Activated CD8-positive, alpha-beta memory T cell treated with anti-CD3 and anti-CD28 coated beads for 36 hours (primary cell): ENCODE measurements around the gene SASH1. TPM values are rescaled to one million over a fixed set of nuclear protein-coding genes. Genes with fewer than 3 reads are reported as not detected.

ENCODE experiments used
- CTCF ChIA-PET: fragments of 350-600 bp; sonication (Branson Sonifier 250); formaldehyde crosslinking; loops from one replicate; lab custom pipeline; 2021; ENCODE audit warnings: antibody characterized with exemption; lab: Charles Lee
- POLR2A ChIA-PET: fragments of 350-600 bp; sonication (Branson Sonifier 250); formaldehyde crosslinking; loops from one replicate; lab custom pipeline; 2021; ENCODE audit warnings: antibody characterized with exemption; lab: Charles Lee
- total RNA-seq, 2 experiments: library from RNA; stranded (reverse); gene quantifications; one replicate each; pipeline ENCODE4 v1.2.3, GENCODE V29; 2021

SASH1 gene
- total RNA-seq, 2 experiments from 2014 or later: 1.0 to 1.2 TPM

DNA sequence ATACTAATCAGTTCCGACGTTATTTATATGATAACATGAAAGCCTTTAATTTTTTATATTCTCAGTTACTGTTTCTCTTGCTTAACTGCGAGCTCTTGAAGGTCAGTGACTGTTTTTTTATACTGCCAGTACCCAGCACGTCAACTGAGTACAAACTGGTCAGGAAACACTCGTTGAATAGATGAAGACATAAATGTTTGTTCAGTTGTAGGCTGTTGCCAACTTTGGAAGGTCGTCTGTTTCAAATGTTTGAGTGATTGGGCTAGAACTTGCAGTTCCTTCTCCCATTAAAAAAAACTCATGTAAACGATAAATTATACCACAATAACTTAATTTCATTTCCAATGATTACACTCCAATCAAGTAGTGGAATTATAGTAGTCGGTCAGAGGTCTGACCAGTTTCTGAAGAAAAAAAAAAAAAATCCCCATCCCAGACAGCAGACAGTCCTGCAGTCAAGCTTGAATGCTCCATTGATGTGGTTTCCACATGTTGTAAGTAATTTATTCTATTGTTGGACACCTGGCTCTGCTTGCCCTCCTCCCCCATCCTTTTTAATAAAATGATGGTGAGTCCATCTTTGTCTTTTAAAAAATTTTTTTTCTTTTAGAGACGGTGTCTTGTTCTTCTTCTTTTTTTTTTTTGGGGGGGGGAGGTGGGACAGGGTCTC lies 81.1 kb downstream of the SASH1 start:
- ChIA-PET CTCF (no interaction called here), POLR2A (no interaction called here)

DNA sequence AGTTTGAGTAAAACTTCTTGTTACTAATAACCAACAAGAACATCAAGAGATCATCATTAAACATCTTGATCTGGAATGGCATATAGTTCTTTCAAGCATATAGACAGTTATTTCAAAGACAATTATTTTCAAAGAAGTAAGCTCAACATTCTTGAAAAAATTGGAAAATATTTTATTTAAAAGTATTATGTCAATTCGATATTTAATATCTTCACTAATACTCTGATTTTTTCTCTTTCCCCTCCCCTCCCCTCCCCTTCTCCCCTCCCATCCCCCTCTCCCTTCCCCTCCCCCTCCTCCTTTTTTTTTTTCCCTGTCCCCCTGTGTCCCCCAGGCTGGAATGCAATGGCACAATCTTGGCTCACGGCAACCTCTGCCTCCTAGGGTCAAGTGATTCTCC lies 82.8 kb downstream of the SASH1 start:
- ChIA-PET POLR2A (no interaction called here), CTCF (no interaction called here)

DNA sequence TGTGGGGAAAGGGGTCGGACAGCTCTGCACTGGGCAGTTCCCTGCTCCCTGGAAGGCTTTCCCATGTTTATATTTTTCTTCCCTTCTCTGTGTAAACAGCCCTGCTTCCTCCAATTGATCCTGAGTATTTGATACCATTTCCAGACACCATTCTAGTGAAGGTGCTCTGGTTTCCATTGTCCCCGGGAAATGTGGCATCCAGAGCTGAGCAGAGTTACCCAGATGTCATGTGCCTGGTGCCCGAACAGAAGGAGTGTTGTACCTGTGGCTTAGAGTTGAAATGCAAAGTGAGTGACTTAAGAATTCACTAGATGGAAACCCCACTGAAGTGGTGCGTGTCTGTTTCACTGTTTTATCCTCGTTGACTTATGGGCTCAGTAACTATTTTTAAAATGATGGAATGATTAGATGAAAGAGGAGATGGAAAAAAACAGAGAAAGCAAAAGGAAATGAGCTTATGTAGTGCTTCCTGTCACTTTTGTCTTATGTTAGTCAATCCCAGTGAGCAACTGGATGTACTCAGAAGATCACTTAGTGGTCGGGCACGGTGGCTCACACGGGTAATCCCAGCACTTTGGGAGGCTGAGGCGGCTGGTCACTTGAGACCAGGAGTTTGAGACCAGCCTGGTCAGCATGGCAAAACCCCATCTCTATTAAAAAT lies 83.8 kb downstream of the SASH1 start:
- ChIA-PET POLR2A (no interaction called here), CTCF (no interaction called here)

DNA sequence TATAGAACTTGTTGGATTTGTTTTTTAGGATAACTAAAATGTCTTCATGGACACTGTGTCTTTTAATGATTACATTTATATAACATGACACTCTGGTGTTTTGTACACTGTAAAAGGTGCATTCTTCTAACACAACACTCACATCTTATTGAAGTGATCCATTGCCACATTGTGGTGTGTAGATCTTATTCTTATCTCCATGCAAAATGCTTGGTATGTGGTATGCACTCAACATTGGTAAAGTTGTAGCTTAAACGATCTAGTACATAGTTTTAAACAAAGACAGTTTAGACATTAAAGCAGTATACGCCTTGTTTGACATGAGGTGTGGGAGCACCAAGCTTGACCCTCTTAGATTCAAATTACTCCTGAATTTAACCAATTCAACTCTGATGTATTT lies 84.7 kb downstream of the SASH1 start:
- CTCF ChIA-PET: no interaction called here
- POLR2A ChIA-PET: no interaction called here

DNA sequence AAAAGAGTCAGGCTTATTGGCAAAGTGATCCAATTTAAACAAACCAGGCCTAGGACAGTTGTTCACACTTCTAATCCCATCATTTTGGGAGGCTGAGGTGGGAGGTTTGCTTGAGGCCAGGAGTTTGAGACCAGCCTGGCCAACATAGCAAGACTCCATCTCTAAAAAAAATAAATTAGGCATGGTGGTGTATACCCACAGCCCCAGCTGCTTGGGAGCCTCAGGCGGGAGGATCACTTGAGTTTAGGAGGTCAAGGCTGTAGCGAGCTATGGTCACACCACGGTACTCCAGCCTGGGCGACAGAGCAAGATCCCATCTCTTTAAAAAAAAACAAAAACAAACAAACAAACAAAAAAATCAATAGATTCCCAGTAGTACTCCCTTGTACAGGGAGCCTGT lies 86.8 kb downstream of the SASH1 start:
- POLR2A ChIA-PET: no interaction called here
- CTCF ChIA-PET: no interaction called here

DNA sequence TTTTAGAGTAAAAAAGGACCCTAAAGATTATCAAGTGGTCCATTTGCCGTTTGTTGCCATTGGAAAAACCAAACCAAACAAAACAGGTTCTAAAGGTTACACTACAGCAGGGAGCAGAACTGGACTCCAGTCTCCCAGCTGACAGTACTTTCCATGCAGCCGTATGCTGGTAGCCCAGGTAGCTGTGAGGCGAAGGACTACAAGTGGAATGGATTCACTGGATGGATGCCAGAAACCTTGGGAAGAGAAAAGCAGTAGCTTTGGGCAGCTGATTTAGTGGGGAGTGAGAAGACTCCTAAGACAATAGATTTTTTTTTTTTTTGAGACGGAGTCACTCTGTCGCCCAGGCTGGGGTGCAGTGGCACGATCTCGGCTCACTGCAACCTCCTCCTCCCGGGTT lies 88.3 kb downstream of the SASH1 start:
- POLR2A ChIA-PET: no interaction called here

DNA sequence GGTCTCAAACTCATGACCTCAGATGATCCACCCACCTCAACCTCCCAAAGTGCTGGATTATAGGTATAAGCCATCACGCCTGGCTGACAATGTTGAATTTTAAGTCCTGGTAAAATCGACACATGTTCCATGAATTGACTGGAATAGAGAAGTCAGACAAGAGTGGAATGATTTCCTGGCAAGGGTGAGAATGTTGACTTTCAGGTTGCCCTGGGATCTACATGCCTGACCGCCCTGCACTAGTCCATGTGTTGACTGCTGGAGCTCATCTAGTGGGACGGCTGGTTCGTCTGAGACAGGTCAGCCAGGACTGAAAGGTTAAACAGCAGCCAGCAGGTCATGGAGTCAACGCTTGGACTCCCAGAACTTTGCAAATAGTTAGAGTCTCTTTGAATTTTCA lies 88.8 kb downstream of the SASH1 start:
- POLR2A ChIA-PET: no interaction called here

More for the DNA sequence above, 88.3 kb downstream of the SASH1 start:
- CTCF ChIA-PET: no interaction called here

DNA sequence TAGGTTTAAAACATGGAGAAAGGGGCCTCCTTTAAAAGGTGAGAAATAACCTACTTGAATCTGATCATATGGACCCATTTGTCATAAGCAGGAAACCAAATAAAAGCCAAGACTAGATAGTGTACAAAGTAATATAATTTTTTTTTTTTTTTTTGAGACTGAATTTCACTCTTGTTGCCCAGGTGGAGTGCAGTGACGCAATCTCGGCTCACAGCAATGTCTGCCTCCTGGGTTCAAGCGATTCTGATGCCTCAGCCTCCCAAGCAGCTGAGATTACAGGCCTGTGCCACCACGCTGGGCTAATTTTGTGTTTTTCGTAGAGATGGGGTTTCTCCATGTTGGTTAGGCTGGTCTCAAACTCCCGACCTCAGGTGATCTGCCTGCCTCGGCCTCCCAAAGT lies 89.2 kb downstream of the SASH1 start:
- CTCF ChIA-PET: no interaction called here
- POLR2A ChIA-PET: no interaction called here

More for the DNA sequence above, 88.8 kb downstream of the SASH1 start:
- CTCF ChIA-PET: no interaction called here

DNA sequence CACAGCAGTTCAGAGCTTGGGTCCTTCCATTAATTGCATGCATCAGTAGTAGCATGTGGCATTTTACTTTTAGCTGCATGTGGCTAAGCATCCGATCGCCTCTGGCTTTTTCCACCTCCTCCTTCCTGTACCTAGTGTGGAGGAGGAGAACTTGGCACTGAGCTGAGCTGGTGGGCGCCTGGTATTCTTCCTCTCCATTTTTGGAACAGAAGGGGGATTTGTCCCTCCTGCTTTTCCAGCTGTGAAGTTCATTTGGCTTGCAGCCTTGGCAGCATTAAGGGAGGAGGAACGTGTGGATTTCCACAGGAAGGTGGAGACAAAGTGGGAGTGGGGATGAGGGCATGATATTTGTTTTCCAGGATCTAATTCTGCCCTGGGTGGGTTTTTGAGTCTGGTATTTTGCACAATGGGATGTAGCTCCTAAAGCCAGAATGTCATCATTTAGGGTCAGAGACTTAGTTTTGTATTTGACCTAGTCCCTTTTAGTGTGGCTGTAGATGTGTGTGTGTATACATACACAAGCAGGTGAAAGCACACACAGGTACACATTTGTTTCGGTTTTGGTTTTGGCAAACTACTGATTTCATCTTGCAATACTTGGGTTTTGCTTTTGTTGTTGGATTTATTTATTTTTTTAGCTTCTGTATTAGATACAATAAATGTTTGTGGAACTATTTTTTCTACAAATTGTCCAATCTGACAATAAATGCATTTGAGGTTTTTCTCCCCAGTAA lies 90.0 kb downstream of the SASH1 start:
- ChIA-PET POLR2A (no interaction called here), CTCF (no interaction called here)

DNA sequence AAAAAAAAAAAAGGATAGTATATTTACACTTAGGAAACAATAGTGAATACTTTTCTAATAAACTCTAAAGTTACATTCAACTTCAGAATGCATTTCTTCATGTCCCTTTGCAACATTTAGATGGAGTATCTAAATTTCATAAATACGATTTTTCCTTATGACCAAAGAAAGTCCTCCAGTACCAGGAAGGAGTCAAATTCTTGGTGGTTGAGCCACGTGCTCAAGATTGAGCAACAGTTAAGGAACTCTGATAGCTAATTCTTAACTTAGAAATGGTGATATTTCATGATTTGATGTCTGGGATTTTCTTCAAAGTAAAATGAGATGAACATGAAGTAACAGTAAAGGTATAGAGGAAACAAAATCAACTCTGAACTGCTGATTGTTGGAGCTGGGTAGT lies 92.7 kb downstream of the SASH1 start:
- POLR2A ChIA-PET: no interaction called here
- CTCF ChIA-PET: no interaction called here

DNA sequence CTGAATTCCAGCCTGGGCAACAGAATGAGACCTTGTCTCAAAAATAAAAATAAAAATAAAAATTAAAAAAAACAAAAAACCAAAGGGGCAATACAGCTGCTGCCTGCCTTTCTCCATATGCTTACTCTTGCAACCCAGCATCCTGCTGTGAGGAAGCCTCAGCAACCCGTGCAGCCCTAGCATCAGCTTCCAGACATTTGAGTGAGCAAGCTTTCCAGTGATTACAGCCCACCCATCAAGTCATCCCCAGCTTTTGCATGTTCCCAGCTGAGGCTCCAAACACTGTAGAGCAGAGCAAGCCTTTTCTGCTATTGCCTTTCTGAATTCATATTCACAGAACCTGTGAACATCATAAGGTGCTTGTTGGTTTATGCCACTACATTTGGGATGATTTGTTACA lies 93.8 kb downstream of the SASH1 start:
- CTCF ChIA-PET: no interaction called here
- POLR2A ChIA-PET: no interaction called here

DNA sequence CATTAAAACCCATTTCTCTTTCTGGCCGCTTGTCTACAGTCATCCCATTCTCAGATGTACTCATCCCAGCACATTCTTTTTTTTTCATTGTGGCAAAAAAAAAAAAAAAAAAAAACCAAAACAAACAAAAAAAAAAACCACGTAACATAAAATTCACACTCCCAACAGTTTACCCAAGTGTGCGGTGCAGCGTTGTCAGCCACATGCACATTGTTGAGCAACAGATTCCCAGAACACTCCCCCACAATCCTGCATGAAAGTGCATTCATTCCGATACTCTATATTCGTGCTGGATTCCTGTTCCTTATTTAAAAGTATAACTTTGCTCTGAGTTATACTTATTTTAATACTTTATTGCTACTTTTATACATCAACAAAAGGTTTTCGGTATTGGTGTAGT lies 96.0 kb downstream of the SASH1 start:
- CTCF ChIA-PET: interaction anchor here (1.1 kb wide), 1 partner anchor 26 kb away, joined by 3 read pairs; no protein-coding TSS in a partner anchor
- POLR2A ChIA-PET: no interaction called here

DNA sequence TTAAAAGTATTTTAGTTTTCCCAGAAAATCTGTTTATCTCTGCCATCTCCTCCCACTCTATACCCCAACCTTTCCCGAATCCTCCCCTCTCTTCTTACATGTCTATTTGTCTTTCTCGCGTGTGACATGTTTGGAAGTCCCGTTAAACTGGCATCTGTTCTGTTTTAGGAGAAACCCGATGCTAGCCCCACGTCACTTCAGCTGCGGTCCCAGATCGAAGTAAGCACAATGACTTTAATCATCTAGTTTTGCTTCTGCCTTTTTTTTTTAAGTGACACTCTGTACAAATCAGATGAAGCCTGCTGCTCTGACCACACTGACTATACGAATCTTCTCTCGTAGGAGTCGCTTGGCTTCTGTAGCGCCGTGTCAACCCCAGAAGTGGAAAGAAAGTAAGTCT lies 97.4 kb downstream of the SASH1 start:
- ChIA-PET CTCF (interaction anchor here (1.1 kb wide), 1 partner anchor 24 kb away, joined by 3 read pairs; no protein-coding TSS in a partner anchor), POLR2A (no interaction called here)

DNA sequence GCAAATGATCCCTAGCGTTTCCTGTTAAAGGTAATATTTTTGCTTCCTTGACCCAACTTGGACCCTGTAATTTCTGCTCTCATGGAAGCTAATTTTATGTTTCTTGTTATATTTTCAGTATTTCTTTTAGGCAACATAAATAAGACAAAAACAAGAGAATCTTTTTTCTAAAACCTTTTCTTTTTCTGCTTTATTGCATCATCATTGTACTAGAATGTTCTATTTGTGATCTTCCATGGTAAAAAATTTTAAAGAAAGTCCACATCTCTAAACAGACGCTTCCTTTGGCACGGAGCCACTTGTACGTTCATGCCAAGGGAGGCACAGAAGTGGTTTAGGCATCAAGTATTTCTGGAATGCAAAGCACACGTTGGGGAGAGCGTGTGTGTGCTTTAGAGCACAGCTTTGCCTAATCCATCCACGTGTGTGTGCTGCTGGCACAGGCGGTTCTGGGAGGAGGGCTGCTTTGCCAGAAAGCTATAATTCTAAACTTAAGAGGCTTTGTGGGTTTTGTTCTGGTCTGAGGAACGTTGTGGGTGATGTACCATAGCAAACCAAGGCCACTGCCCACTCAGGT lies 98.3 kb downstream of the SASH1 start:
- CTCF ChIA-PET: no interaction called here
- POLR2A ChIA-PET: no interaction called here

DNA sequence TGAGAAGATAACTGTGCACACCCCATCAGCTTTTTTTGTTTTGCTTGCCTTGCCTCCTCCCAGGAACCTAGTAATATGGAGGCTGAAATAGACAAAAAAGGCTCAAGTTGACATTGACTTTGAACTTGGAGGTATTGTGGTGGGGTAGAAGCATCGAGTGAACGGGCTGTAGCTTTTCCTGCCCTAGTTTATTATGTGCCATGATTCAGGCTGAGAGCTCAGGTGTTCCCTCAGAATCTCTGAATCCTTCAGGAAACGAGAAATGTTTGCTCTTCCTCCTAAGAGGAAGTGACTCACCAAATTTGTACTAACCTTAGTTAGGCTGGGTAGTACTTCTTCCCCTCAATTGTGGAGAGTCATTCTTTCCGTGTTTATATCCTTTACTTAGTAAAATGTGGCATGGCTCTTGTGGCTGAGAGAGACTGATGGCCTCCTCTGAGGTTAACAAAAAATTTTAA lies 98.8 kb downstream of the SASH1 start:
- POLR2A ChIA-PET: no interaction called here

DNA sequence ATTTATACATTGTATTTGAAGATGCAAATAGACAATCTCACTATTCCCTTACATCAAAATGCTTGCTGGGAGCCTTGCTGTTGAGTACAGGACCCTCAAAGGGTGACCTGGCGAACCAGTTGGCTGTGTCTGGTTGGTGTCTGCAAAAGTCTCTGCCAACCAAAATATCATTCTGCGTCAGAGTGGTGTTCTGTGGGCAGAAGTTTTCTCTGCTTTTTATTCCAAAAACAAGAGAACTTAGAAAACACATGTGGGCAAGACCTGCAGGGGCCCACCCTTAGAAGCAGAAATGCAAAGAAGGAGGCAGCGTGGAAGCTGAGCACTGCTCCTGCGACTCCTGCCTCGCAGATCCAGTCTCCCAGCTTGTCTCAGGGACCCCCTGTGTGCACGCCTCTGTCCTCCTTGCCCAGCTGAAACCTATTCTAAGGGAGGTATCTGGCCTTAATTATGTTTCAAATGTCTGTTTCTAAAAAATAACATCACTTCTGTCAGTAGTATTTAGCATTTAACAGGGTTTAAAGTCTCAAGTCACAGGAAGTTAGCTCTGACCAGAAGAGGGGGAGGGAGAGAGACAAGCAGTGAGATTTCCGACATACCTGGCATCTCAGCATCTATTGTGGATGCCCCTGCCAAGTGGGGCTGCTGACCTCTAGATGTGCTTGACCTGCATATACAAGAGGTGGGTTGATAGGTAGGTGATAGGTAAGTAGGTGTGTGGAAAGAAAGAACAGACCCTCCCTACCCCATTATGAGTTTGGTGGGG lies 101.3 kb downstream of the SASH1 start:
- POLR2A ChIA-PET: no interaction called here

More for the DNA sequence above, 98.8 kb downstream of the SASH1 start:
- CTCF ChIA-PET: no interaction called here

DNA sequence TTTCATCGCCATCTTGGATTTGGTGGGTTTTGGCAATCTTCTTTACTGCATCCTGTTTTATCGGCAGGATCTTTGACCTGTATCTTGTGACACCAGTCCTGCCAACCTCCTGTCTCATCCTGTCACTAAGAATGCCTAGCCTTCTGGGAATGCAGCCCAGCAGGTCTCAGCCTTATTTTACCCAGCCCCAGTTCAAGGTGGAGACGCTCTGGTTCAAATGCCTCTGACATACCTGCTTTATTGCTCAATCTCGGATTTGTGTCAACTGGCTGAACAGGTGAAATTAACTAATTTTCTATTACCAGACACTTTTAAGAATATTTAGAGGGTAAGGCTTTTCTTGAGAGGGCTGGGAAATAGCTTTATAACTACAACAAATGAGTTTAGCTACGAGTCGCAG lies 102.5 kb downstream of the SASH1 start:
- ChIA-PET CTCF (no interaction called here), POLR2A (no interaction called here)

More for the DNA sequence above, 101.3 kb downstream of the SASH1 start:
- CTCF ChIA-PET: no interaction called here

DNA sequence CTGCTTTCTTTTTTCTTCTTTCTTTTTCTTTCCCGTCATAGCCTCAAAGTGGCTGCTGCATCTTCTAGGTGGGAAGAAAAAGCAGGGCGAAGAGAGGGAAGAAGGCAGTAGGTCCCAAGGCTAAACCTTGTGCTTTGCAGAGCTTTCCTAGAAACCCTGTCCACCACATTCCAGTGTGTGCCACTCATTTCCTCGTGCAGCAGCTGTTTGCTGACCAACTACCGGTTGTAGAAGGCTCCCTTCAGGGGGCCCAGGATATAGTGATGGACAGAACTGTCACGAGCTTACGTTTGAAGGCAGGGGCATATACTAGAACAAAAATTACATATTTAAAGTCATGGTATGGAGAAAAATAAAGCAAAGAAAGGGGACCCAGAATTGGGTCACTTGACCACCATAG lies 103.0 kb downstream of the SASH1 start:
- CTCF ChIA-PET: interaction anchor here (0.7 kb wide), 1 partner anchor 460 kb away, joined by 3 read pairs; no protein-coding TSS in a partner anchor
- POLR2A ChIA-PET: interaction anchor here (0.6 kb wide), 1 partner anchor 215 kb away, joined by 6 read pairs; no protein-coding TSS in a partner anchor

DNA sequence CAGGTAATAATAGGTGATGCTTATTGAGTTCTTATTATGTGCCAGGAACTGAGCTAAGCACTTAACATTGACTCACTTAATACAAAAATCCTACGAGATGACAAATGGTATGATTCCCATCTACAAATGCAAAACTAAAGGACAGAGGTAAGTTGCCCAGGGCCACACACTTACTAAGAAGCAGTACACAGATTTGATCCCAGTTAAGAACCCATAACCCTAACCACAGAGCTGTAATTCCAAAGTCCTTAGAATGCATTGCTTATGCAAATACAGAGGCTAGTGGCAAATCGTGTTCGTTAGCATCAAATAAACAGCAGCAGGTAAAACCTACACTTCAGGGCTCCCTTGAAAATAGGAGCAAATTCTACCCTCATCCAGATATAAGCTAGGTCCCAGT lies 104.0 kb downstream of the SASH1 start:
- ChIA-PET CTCF (no interaction called here), POLR2A (no interaction called here)
